Superior temporal gyrus (tissue), 1 donor: ENCODE data around the gene BTLA.
A peak's percentile ranks its signal among the peaks of the same experiment; 100 is the strongest.
"Not testable (repeated sequence)": the region's sequence is repeated elsewhere in the genome, so short reads cannot be mapped to it uniquely, and the experiment has no call there.

Experiments used
- DNase-seq: peaks from one replicate; pipeline ENCODE4 v3.0.0-alpha.2; 2016; ENCODE audit errors: extremely low spot score

Gene BTLA, protein sequence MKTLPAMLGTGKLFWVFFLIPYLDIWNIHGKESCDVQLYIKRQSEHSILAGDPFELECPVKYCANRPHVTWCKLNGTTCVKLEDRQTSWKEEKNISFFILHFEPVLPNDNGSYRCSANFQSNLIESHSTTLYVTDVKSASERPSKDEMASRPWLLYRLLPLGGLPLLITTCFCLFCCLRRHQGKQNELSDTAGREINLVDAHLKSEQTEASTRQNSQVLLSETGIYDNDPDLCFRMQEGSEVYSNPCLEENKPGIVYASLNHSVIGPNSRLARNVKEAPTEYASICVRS

GRCh38 chr3:112498914-112499711, at the start of gene BTLA:
Gene BTLA, minus strand, starts transcription at chr3:112499472. Its CDS starts 114 bp downstream, at chr3:112499358.
- DNase-seq = no peak

GRCh38 chr3:112546216-112546759, 47.0 kb upstream of the BTLA start:
- no peak for DNase-seq

DNA sequence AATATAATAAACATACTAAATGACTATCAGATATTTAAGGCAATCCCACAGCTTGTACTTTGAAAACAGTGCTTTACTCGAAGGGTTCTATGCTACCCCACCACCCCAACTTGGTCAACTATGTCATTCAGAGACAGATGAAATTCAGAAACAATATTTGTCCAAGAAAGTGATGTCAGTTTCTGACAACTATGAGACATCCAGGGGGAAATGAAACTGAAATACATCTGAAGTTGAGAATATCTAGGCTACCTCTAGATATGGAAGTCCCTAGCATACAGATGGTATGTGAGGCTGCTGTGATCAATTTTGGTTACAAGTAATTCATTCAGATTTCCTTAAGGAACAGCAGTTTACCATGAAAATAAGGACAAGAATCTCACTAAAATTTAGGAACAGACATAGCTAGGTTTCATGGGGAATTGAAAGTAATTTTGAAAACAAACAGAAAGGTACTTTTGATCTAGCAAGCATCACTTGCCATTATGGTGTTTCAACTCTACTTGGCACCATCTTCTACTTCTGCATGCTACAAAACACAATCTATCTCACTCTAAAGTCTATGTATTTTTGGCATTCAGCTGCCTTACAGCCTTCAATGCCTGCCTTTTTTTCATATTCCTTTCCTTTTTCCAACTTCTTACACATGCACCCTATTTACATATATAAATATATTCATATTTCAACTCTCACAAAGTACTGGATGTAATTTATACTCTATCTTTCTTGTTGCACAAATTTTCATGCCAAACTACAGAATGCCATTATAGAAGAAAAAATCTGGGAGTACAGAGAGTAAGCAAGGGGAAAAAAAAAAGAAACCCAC, 40.8 kb upstream of the BTLA start:
- no peak for DNase-seq

DNA sequence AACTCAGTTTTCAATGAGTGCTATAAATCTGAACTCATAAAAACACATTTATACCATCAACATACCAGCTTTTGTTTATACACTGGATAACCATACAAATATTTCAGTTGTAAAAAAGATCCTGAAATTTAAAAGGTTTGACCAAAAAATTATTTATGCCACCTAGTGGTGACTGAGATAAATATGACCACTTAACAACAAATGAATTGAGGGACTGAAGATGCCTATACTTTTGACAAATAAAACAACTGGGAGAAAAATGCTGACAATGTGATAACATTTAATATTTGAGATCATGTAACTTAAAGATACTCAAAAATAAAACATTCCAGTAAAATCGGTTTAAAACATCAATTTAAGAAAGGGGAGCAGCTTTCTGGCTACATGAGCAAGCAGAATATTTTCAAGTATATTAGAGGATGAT, 32.1 kb upstream of the BTLA start:
- peak; percentile 80 for DNase-seq

GRCh38 chr3:112530573-112530972, 31.3 kb upstream of the BTLA start:
- DNase-seq = no peak

GRCh38 chr3:112524127-112524526, 24.9 kb upstream of the BTLA start:
- not testable (repeated sequence) for DNase-seq

GRCh38 chr3:112519424-112520001, 20.2 kb upstream of the BTLA start:
- DNase-seq = peak; percentile 91

DNA sequence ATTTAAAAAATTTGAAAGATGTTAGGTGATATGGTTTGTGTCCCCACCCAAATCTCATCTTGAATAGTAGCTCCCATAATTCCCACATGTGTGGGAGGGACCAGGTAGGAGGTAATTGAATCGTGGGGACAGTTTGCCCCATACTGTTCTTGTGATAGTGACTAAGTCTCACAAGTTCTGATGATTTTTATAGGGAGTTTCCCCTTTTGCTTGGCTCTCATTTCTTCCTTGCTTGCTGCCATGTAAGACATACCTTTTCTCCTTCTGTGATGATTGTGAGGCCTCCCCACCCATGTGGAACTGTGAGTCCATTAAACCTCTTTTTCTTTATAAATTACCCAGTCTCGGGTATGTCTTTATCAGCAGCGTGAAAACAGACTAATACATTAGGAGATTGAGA, 19.7 kb upstream of the BTLA start:
- DNase-seq = not testable (repeated sequence)

DNA sequence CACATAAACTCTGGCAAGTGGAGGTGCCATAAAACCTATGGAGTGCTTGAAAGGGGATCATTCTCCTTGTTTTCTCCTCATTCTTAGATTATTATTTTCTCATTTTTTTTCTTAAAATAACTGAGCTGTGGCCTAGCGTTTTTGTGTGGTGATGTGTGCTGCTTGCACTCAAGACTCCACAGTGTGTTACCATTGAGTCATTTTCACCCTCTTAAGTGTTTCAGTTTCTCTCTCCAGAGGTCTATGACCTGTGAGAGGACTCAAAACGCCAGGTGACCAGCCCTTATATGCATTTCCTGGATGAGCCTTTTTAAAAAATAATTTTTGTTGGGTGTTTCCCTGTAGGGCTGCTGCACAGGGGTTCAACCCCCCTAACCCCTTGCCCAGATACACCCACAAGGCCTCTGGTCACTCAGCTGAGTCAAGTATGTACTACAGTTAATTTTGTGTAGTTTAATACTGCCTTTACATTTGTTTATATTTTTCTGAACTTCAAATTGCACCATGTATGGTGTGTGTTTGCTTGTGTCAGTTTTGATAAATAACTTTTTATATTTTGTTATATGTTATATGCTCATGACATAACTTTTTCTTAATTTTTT, 15.4 kb upstream of the BTLA start:
- no peak for DNase-seq

GRCh38 chr3:112512320-112512719, 13.0 kb upstream of the BTLA start:
- DNase-seq = no peak

DNA sequence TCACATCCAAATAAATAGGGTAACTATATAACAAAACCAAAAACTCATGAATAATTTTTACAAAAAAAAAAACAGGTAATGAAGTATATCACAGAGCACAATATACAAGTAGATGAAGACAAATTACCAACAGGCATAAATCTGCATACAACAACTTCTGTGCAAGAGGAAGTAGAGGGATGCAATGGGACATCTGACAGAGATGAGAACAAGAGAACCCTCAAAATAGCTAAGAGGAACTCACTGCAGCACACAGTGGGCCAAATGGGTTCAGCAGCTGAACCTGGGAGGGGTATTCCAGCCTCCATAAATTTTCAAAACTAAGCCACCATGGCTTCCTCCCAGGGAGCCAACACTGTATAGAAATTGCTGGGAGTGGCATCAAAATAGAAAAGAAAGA, 9.6 kb upstream of the BTLA start:
- no peak for DNase-seq

- DNase-seq = no peak
Observed at GRCh38 chr3:112508261-112508660, 9.0 kb upstream of the BTLA start.

GRCh38 chr3:112505907-112506306, 6.6 kb upstream of the BTLA start:
- no peak for DNase-seq

DNA sequence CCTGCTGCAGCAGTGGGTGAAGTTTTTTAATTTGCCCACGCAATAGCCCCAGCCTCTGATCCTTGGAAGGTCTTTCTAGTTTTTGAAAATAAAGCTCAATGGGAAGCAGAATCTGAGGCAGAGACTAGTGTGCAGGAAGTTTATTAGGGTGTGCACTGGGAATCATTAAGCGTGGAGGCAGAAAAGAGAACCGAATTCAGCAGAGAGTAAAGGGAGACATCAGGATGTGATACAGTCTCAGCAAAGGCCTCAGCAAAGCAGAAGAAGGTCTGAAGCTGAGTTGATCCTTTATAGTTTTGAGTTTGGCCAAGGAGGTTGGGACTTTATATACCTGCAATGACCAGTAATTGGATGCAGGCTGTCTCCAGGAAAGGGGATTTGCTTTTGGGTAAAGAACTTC, 4.9 kb upstream of the BTLA start:
- DNase-seq = no peak

DNA sequence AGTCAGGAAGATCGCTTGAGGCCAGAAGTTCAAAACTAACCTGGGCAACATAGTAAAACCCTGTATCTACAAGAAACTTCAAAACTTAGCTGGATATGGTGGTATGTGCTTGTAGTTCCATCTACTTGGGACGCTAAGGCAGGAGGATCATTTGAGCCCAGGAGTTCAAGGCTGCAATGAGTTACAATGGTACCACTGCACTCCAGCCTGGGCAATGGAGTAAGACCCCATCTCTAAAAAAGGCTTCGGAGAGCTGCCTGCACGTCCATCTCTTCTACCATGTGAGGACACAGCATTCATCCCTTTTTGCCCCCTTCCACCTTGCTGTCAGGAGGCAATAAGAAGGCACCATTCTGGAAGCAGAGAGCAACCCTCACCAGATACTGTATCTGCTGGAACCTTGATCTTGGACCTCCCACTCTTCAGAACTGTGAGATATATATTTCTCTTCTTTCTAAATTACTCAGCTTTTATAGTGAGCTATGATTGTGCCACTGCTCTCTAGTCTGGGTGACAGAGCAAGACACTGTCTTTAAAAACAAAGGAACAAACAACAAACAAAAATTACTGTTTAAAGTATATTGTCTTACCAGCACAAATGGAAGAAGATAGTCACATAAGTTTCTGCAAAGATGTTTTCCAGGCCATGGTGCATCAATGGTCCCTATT, 4.2 kb upstream of the BTLA start:
- DNase-seq = no peak

DNA sequence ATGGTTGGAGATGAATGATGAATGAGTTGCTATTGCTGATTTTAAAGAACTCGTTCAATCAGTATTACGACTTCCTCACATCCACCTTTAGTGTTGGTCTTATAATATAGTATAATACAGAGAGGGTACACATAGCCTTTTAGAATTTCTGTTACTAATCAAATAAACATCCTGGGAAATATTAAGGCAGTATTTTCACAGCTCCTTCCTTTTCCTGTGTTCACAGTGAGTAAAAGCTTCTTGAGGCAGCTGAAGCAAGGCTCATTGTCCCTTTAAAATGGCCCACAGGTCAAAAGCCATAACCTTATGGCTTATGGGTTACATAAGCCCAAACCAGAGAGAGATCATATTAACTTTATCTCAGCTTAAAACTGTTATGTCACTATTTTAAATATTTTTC, 1.3 kb upstream of the BTLA start:
- no peak for DNase-seq

DNA sequence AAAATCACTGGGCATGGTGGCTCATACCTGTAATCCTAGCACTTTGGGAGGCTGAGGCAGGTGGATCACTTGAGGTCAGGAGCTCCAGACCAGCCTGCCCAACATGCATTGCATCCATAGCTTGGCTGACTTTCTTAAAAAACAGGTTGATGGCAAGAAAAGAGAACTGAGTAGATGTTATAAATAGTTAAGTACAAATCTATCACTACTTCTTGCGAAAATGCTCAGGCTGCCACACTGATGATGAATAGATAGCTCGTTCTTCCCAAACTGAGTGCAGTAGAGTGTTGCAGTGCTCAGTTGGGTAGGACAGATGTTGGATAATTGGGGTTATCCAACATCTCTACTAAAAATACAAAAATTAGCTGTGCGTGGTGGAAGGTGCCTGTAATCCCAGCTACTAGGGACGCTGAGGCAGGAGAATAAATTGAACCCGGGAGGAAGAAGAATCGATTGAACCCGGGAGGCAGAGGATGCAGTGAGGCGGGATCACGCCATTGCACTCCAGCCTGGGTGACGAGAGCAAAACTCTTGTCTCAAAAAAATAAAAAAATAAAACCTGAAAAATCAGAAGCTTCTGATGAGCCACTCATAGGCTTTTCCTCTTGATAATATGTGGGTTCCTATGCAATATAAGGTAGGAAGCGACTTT, 1.2 kb downstream of the BTLA start:
- no peak for DNase-seq

- DNase-seq = no peak
Observed at GRCh38 chr3:112496366-112497067, 2.8 kb downstream of the BTLA start.

GRCh38 chr3:112494448-112494767, 4.9 kb downstream of the BTLA start:
- DNase-seq = not testable (repeated sequence)

DNA sequence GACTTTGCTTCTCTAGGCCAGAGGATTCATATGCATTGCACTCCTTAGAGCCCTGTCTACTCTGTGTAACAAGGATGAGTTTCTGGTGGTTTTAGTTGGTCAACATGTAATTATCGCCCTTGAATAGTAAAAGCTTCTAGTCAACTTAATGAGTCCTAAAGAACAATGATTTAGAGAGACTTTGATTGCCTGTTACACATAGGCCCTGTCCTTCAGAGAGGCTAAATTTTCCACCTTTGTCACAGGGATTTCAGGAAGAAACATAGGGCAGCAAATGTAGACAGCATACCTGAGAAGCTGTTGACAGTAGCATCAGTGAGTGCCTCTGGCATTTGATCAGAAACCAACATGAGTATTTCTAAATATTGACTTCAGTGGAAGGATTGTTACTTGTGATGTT, 7.1 kb downstream of the BTLA start:
- no peak for DNase-seq
